H1 (cell line): ENCODE measurements around the gene FNDC10. TPM values are rescaled to one million over a fixed set of nuclear protein-coding genes. Genes with fewer than 3 reads are reported as not detected.

Experiments used
- CTCF ChIA-PET: fragments of 300-600 bp; sonication (Branson Sonifier 250); formaldehyde crosslinking; loops from one replicate; lab custom pipeline; 2021; ENCODE audit not compliant: partially characterized antibody; lab: Charles Lee
- POLR2A ChIA-PET: fragments of 300-600 bp; sonication (Branson Sonifier 250); formaldehyde crosslinking; loops from one replicate; lab custom pipeline; 2021; ENCODE audit warnings: inconsistent platforms; ENCODE audit not compliant: partially characterized antibody; lab: Charles Lee
- DNase-seq, 2 experiments: peaks; one replicate each; pipeline versions ENCODE4 v3.0.0 to v3.0.0-alpha.2; 2010 to 2022; ENCODE audit warnings: low spot score in 2 of 2, low read depth in 1 of 2, mixed read lengths in 1 of 2
- FAIRE-seq: peaks from 2 replicates; lab custom pipeline; 2011; peaks lifted over from hg19 to GRCh38; lab: Jason Lieb, UNC
- H2AFZ ChIP-seq: 2 replicates; pipeline ENCODE4 v1.8.1; 2012; ENCODE audit warnings: low read length, inconsistent platforms
- H2AK5ac ChIP-seq: 2 replicates; pipeline ENCODE4 v1.6.1; 2013; ENCODE audit warnings: low read depth, low read length
- H2BK120ac ChIP-seq: replicated peaks from 2 replicates; pipeline ENCODE3; 2013; ENCODE audit warnings: low read depth, low read length, inconsistent platforms
- H2BK12ac ChIP-seq: 2 replicates; pipeline ENCODE4 v1.6.1; 2013; ENCODE audit warnings: low read depth, low read length
- H2BK15ac ChIP-seq: 2 replicates; pipeline ENCODE4 v1.6.1; 2013; ENCODE audit warnings: low read length
- H2BK20ac ChIP-seq: 2 replicates; pipeline ENCODE4 v1.6.1; 2013; ENCODE audit warnings: low read length
- H2BK5ac ChIP-seq: 2 replicates; pipeline ENCODE4 v1.6.1; 2013; ENCODE audit warnings: low read depth, low read length
- H3K14ac ChIP-seq: 2 replicates; pipeline ENCODE4 v1.6.1; 2013; ENCODE audit warnings: inconsistent platforms; ENCODE audit not compliant: insufficient read length
- H3K18ac ChIP-seq: 2 replicates; pipeline ENCODE4 v1.6.1; 2013; ENCODE audit warnings: low read length; ENCODE audit errors: extremely low read depth
- H3K23ac ChIP-seq: 2 replicates; pipeline ENCODE4 v1.6.1; 2013; ENCODE audit warnings: inconsistent platforms; ENCODE audit not compliant: insufficient read length
- H3K23me2 ChIP-seq: 2 replicates; pipeline ENCODE4 v1.6.1; 2013; ENCODE audit warnings: low read depth, low read length
- H3K27ac ChIP-seq: 2 replicates; pipeline ENCODE4 v1.6.1; 2011; ENCODE audit warnings: low read depth, low read length, inconsistent platforms
- H3K27me3 ChIP-seq, 4 experiments: replicated peaks in 1 of 4; 1 replicate in 1 of 4; 2 replicates in 3 of 4; pipeline versions ENCODE4 v1.6.1 to v1.8.1; 2011 to 2013; ENCODE audit warnings: low read length in 3 of 4, mild to moderate bottlenecking in 3 of 4, inconsistent platforms in 2 of 4, mixed read lengths in 2 of 4, moderate library complexity in 1 of 4; ENCODE audit not compliant: control insufficient read depth in 3 of 4, insufficient read depth in 3 of 4; ENCODE audit errors: extremely low read depth in 1 of 4
- H3K36me3 ChIP-seq, 4 experiments: 2 replicates each; pipeline versions ENCODE4 v1.6.1 to v1.8.1; 2011 to 2013; ENCODE audit warnings: mild to moderate bottlenecking in 4 of 4, low read length in 3 of 4, moderate library complexity in 2 of 4, control low read depth in 1 of 4, inconsistent platforms in 1 of 4; ENCODE audit not compliant: insufficient read depth in 4 of 4, control insufficient read depth in 2 of 4
- H3K4ac ChIP-seq: replicated peaks from 2 replicates; pipeline ENCODE3; 2013; ENCODE audit warnings: low read length, low read depth, mixed read lengths, inconsistent platforms; ENCODE audit not compliant: insufficient read length
- H3K4me1 ChIP-seq, 4 experiments: replicated peaks in 1 of 4; 1 replicate in 1 of 4; 2 replicates in 3 of 4; pipeline versions ENCODE4 v1.6.1 to v1.8.1; 2011 to 2013; ENCODE audit warnings: low read length in 3 of 4, inconsistent platforms in 2 of 4, mixed read lengths in 1 of 4; ENCODE audit not compliant: insufficient read depth in 4 of 4, control insufficient read depth in 3 of 4
- H3K4me2 ChIP-seq, 2 experiments: 2 replicates each; pipeline versions ENCODE4 v1.6.1 to v1.8.1; 2011 to 2013; ENCODE audit warnings: low read depth in 2 of 2, low read length in 2 of 2, control low read depth in 1 of 2, inconsistent platforms in 1 of 2, mild to moderate bottlenecking in 1 of 2; ENCODE audit not compliant: insufficient read depth in 1 of 2
- H3K4me3 ChIP-seq, 4 experiments: fragments of 200-600, 300-600 bp in 1 of 4; sonication (generic), shearing (Covaris generic), sonication (Bioruptor Twin) in 1 of 4; 2 replicates each; pipeline versions ENCODE4 v1.5.1 to v1.8.1; 2011 to 2016; ENCODE audit warnings: low read length in 4 of 4, low read depth in 3 of 4, control low read depth in 2 of 4, inconsistent platforms in 2 of 4, mild to moderate bottlenecking in 2 of 4, mixed read lengths in 1 of 4, moderate library complexity in 1 of 4; ENCODE audit not compliant: insufficient read depth in 2 of 4; ENCODE audit errors: extremely low read depth in 1 of 4
- H3K56ac ChIP-seq: replicated peaks from 2 replicates; pipeline ENCODE3; 2013; ENCODE audit warnings: low read depth, mild to moderate bottlenecking, mixed read lengths, low read length, inconsistent platforms; ENCODE audit not compliant: insufficient read length
- H3K79me1 ChIP-seq: 2 replicates; pipeline ENCODE4 v1.6.1; 2013; ENCODE audit warnings: low read depth, low read length, control low read depth
- H3K79me2 ChIP-seq, 2 experiments: 2 replicates each; pipeline versions ENCODE4 v1.6.1 to v1.8.1; 2012 to 2013; ENCODE audit warnings: low read length in 2 of 2, mild to moderate bottlenecking in 2 of 2, inconsistent platforms in 1 of 2; ENCODE audit not compliant: insufficient read depth in 2 of 2, control insufficient read depth in 1 of 2
- H3K9ac ChIP-seq, 4 experiments: replicated peaks in 1 of 4; 1 replicate in 1 of 4; 2 replicates in 3 of 4; pipeline versions ENCODE4 v1.6.1 to v1.8.1; 2011 to 2013; ENCODE audit warnings: low read depth in 3 of 4, low read length in 3 of 4, control low read depth in 2 of 4, mild to moderate bottlenecking in 2 of 4, moderate library complexity in 2 of 4, inconsistent platforms in 1 of 4; ENCODE audit errors: extremely low read depth in 1 of 4
- H3K9me3 ChIP-seq, 2 experiments: 2 replicates each; pipeline versions ENCODE4 v1.6.1 to v1.8.1; 2012 to 2013; ENCODE audit warnings: mild to moderate bottlenecking in 2 of 2, moderate library complexity in 2 of 2, control low read depth in 1 of 2, inconsistent platforms in 1 of 2, low read depth in 1 of 2, low read length in 1 of 2, mixed read lengths in 1 of 2; ENCODE audit not compliant: insufficient read depth in 2 of 2
- H4K20me1 ChIP-seq, 2 experiments: replicated peaks in 1 of 2; 2 replicates each; pipeline versions ENCODE3 to v1.8.1; 2011 to 2013; ENCODE audit warnings: inconsistent platforms in 2 of 2, low read length in 2 of 2, mild to moderate bottlenecking in 1 of 2; ENCODE audit not compliant: insufficient read depth in 2 of 2, control insufficient read depth in 1 of 2
- H4K5ac ChIP-seq: 2 replicates; pipeline ENCODE4 v1.6.1; 2013; ENCODE audit warnings: low read length, low read depth, mixed read lengths, inconsistent platforms; ENCODE audit not compliant: insufficient read length
- H4K8ac ChIP-seq: 2 replicates; pipeline ENCODE4 v1.8.0; 2013; ENCODE audit warnings: mild to moderate bottlenecking, moderate library complexity, low read length, inconsistent platforms; ENCODE audit not compliant: insufficient read depth; ENCODE audit errors: extremely low read depth
- H4K91ac ChIP-seq: replicated peaks from 2 replicates; pipeline ENCODE3; 2013; ENCODE audit warnings: low read length, mixed read lengths, inconsistent platforms; ENCODE audit not compliant: insufficient read length
- ATF3 ChIP-seq: IDR thresholded peaks from 2 replicates; pipeline ENCODE4 v1.6.1; 2011; ENCODE audit warnings: low read depth, mild to moderate bottlenecking, low read length; ENCODE audit not compliant: insufficient read depth
- BCL11A ChIP-seq, 2 experiments: IDR thresholded peaks; one replicate each; pipeline ENCODE4 v1.6.1; 2011; ENCODE audit warnings: low read depth in 2 of 2, low read length in 2 of 2, mild to moderate bottlenecking in 2 of 2
- CBX5 ChIP-seq: fragments of 300-800, 300-1000 bp; sonication (generic); IDR thresholded peaks from 2 replicates; pipeline ENCODE4 v1.7.1; 2016; ENCODE audit warnings: antibody characterized with exemption, low read length, low read depth
- CTCF ChIP-seq, 3 experiments: IDR thresholded peaks; 1 replicate in 2 of 3; 2 replicates in 1 of 3; pipeline versions ENCODE4 v1.5.1 to v1.6.1; 2011; ENCODE audit warnings: low read length in 3 of 3, mild to moderate bottlenecking in 3 of 3, inconsistent platforms in 2 of 3, low read depth in 1 of 3, moderate library complexity in 1 of 3; ENCODE audit not compliant: insufficient read depth in 1 of 3; ENCODE audit errors: control extremely low read depth in 1 of 3
- RNF2 ChIP-seq: fragments of 200-900, 300-1000 bp; sonication (generic); IDR thresholded peaks from 2 replicates; pipeline ENCODE4 v1.7.1; 2016; ENCODE audit warnings: borderline replicate concordance, low read depth, mild to moderate bottlenecking, antibody characterized with exemption, low read length; ENCODE audit not compliant: poor library complexity, severe bottlenecking; ENCODE audit errors: missing control alignments
- SP2 ChIP-seq: IDR thresholded peaks from 2 replicates; pipeline ENCODE4 v1.6.1; 2012; ENCODE audit warnings: mild to moderate bottlenecking, low read length, inconsistent platforms
- WGBS, 2 experiments: shearing (Covaris generic) in 1 of 2; methylation state at CpG; one replicate each; pipeline versions ENCODE4 v1.1.6 to v1.1.7; 2013 to 2015; ENCODE audit warnings: low lambda C conversion rate in 2 of 2, mixed read lengths in 2 of 2, inconsistent platforms in 1 of 2, low coverage in 1 of 2, missing lambda C conversion rate in 1 of 2; ENCODE audit not compliant: insufficient replicate concordance in 2 of 2, insufficient coverage in 1 of 2, insufficient read length in 1 of 2; ENCODE audit errors: extremely low coverage in 1 of 2, missing lambda C conversion rate in 1 of 2; 5-methylcytosine and 5-hydroxymethylcytosine counted together
- polyA plus RNA-seq, 7 experiments: library from polyadenylated mRNA; depleted of rRNA in 3 of 7; stranded (reverse) in 5 of 7; unstranded in 2 of 7; fragments of >200 nt in 5 of 7; fragments of 200-250 nt in 2 of 7; gene quantifications; 1 replicate in 5 of 7; 2 replicates in 1 of 7; 4 replicates in 1 of 7; pipeline versions ENCODE4 v1.2.1 to v1.2.3, GENCODE V29; 2011 to 2013; ENCODE audit warnings: missing spikeins in 2 of 7, mixed read lengths in 2 of 7
- total RNA-seq: library from RNA; stranded (reverse); fragmentation: NEBNext Ultra II Directional; extraction: Animal tissue kit (Norgen Biotek cat#: 25700); gene quantifications from 2 replicates; pipeline ENCODE4 v1.2.1, GENCODE V29; 2021

FNDC10 gene
- total and polyA plus RNA-seq, 2 of the 8 experiments (the other 6 are each of a cell fraction or from before 2014, with no cell fraction given) = 19.0 to 21.8 TPM

- H4K8ac ChIP-seq = no peak overlapping the region
- CTCF ChIA-PET = interaction anchor here (0.8 to 3.3 kb wide), 10 partner anchors 11 to 250 kb away, joined by 3 to 21 read pairs (median 5); no protein-coding TSS in a partner anchor
- no peak overlapping the region for H3K4me3 ChIP-seq
- H3K79me2 ChIP-seq = peaks cover 0 to 11% of the 10 kb centered on the region in 2 experiments; a peak in 2 of 4 replicates
- peaks cover 0 to 13% (median 5%) of the 10 kb centered on the region in 4 experiments; a peak in 5 of 7 replicates for H3K4me1 ChIP-seq
- no peak overlapping the region for H3K4ac ChIP-seq
- no peak overlapping the region for H3K14ac ChIP-seq
- no peak overlapping the region for H3K9ac ChIP-seq
- H4K91ac ChIP-seq = no peak overlapping the region
- H2BK120ac ChIP-seq = no peak overlapping the region
- FAIRE-seq (no peak), DNase-seq (no peak)
- H2BK15ac ChIP-seq = no peak overlapping the region
- no peak overlapping the region for H2BK20ac ChIP-seq
- POLR2A ChIA-PET = interaction anchor here (1.0 to 2.6 kb wide), 2 partner anchors 8 to 11 kb away, joined by 3 to 11 read pairs; no protein-coding TSS in a partner anchor
- H3K27ac ChIP-seq = no peak overlapping the region
- H2AK5ac ChIP-seq = no peak overlapping the region
- H3K23ac ChIP-seq = no peak overlapping the region
- H4K5ac ChIP-seq = no peak overlapping the region
- no peaks in the 10 kb centered on the region for H3K9me3 ChIP-seq
- H3K23me2 ChIP-seq = peaks cover 6% of the 10 kb centered on the region; the same call in 1 of the 2 replicates
- H2BK5ac ChIP-seq = no peak overlapping the region
- H4K20me1 ChIP-seq = peaks cover 6 to 25% of the 10 kb centered on the region in 2 experiments
- H3K27me3 ChIP-seq = no peaks in the 10 kb centered on the region; a peak in 1 of 7 replicates
- 86% methylated on average over 8 of the region's 9 CpGs; no CpG with 5 or more reads in 1 of the 2 experiments for WGBS, 2 experiments
- no peak overlapping the region for H3K18ac ChIP-seq
- peaks cover 3% of the 10 kb centered on the region for H3K79me1 ChIP-seq
- H3K56ac ChIP-seq = no peak overlapping the region
- no peaks in the 10 kb centered on the region for H3K36me3 ChIP-seq
- H2BK12ac ChIP-seq = no peak overlapping the region
- H3K4me2 ChIP-seq = no peak overlapping the region
- H2AFZ ChIP-seq = no peak overlapping the region
- TF ChIP-seq CTCF (IDR thresholded peaks at IDR 0.05; ENCODE audit: control extremely low read depth in 1 of 3, insufficient read depth in 1 of 3, low read depth in 1 of 3, low read length in 3 of 3) (no peak), BCL11A (IDR thresholded peaks at IDR 0.05; ENCODE audit: low read depth in 2 of 2, low read length in 2 of 2) (no peak), RNF2 (no peak), SP2 (no peak), ATF3 (no peak), CBX5 (no peak)
Measured at GRCh38 chr1:1618396-1619068, 18.6 kb upstream of the FNDC10 start.
